Stomach (tissue), 9 donors: ENCODE results near the gene PTPRU. TPM values are rescaled to one million over a fixed set of nuclear protein-coding genes. Genes with fewer than 3 reads are reported as not detected.

Experiments used
- DNase-seq, 2 donors: peaks; one replicate each; pipeline versions ENCODE4 v3.0.0 to v3.0.0-alpha.2; 2013 to 2019
- H3K27ac ChIP-seq, 5 donors: fragments of 200-600 bp in 4 of 5; sonication (generic) in 4 of 5; one replicate each; pipeline ENCODE4 v1.5.1; 2013 to 2019; ENCODE audit warnings: mild to moderate bottlenecking in 1 of 5, moderate library complexity in 1 of 5
- H3K27me3 ChIP-seq, 3 donors: fragments of 200-600 bp; sonication (generic); one replicate each; pipeline ENCODE4 v1.5.1; 2017 to 2019; ENCODE audit warnings: mixed run types in 1 of 3
- H3K36me3 ChIP-seq, 4 donors: fragments of 200-600 bp; sonication (generic); 1 replicate in 3 of 4; 2 replicates in 1 of 4; pipeline ENCODE4 v1.5.1; 2016 to 2019
- H3K4me1 ChIP-seq, 4 donors: fragments of 200-600 bp; sonication (generic); one replicate each; pipeline ENCODE4 v1.5.1; 2016 to 2019
- H3K4me3 ChIP-seq, 4 donors: fragments of 200-600 bp; sonication (generic) in 3 of 4; one replicate each; pipeline ENCODE4 v1.5.1; 2016 to 2019; ENCODE audit warnings: mild to moderate bottlenecking in 1 of 4
- H3K9me3 ChIP-seq, 4 donors: fragments of 200-600 bp; sonication (generic); one replicate each; pipeline ENCODE4 v1.5.1; 2016 to 2019
- CTCF ChIP-seq, 7 experiments: fragments of 450-650 bp in 4 of 7; fragments of 200-600 bp in 3 of 7; sonication (generic) in 3 of 7; IDR thresholded peaks; one replicate each; pipeline ENCODE4 v1.5.1; 2016 to 2019; ENCODE audit warnings: antibody characterized with exemption in 7 of 7, control low read depth in 2 of 7, mild to moderate bottlenecking in 1 of 7
- EP300 ChIP-seq: sonication (generic); formaldehyde crosslinking; IDR thresholded peaks from one replicate; pipeline ENCODE4 v1.6.1; 2017; ENCODE audit warnings: antibody characterized with exemption
- POLR2A ChIP-seq, 4 donors: fragments of 450-650 bp; IDR thresholded peaks; one replicate each; pipeline ENCODE4 v1.6.1; 2016; ENCODE audit warnings: antibody characterized with exemption in 4 of 4, control low read depth in 2 of 4, mild to moderate bottlenecking in 1 of 4, moderate library complexity in 1 of 4
- POLR2AphosphoS5 ChIP-seq, 3 donors: sonication (generic); formaldehyde crosslinking; IDR thresholded peaks; one replicate each; pipeline ENCODE4 v1.6.1; 2016; ENCODE audit warnings: antibody characterized with exemption in 3 of 3
- WGBS, 5 donors: extraction: QIAGEN DNeasy Blood & Tissue Kit in 3 of 5; methylation state at CpG; one replicate each; pipeline versions ENCODE4 v1.1.5 to v1.1.7; 2013 to 2018; 5-methylcytosine and 5-hydroxymethylcytosine counted together
- intact Hi-C: fragments of 100-400 bp; cut with DNase I; formaldehyde crosslinking; loops from one replicate; pipeline ENCODE4 v1.15.1; 2023; ENCODE audit warnings: low total_unique reads
- polyA plus RNA-seq, 3 donors: library from polyadenylated mRNA; stranded (reverse); fragments of 200-250 nt; gene quantifications; one replicate each; pipeline ENCODE4 v1.2.3, GENCODE V29; 2013
- total RNA-seq, 5 donors: library from RNA; depleted of rRNA; stranded (reverse); fragments of >200 nt; gene quantifications; one replicate each; pipeline versions ENCODE4 v1.1.0 to v1.2.3, GENCODE V29; 2014 to 2016
- donor health status: healthy with polysubstance abuse.
- donor health status: Bipolar disorder and iron deficiency.
- donor health status: healthy.

PTPRU gene
- total and polyA plus RNA-seq, 8 donors, result 0.29 to 17.5 (median 6.2) TPM

GRCh38 chr1:29284961-29285560, 48.7 kb downstream of the PTPRU start:
- H3K4me3 ChIP-seq, result no peak overlapping the region
- H3K27me3 ChIP-seq, result no peaks in the 10 kb centered on the region
- peaks cover 0 to 5% (median 1%) of the 10 kb centered on the region in 4 donors for H3K36me3 ChIP-seq
- no peak overlapping the region for H3K27ac ChIP-seq
- intact Hi-C loops, result no loop called here
- TF ChIP-seq POLR2A (IDR thresholded peaks at IDR 0.05) (no peak), CTCF (IDR thresholded peaks at IDR 0.05) (no peak), EP300 (no peak), POLR2AphosphoS5 (IDR thresholded peaks at IDR 0.05) (no peak)
- no peak for DNase-seq
- H3K9me3 ChIP-seq, result no peaks in the 10 kb centered on the region
- H3K4me1 ChIP-seq, result peaks cover 0 to 15% (median 3%) of the 10 kb centered on the region in 4 donors
- 76 to 86% (median 83%) methylated on average over 5 of the region's 5 CpGs for WGBS, 5 donors

- Histone ChIP-seq H3K36me3 (peaks cover 0 to 5% (median 0%) of the 10 kb centered on the region in 4 donors), H3K4me3 (no peak overlapping the region), H3K9me3 (no peaks in the 10 kb centered on the region), H3K4me1 (peaks cover 0 to 22% (median 3%) of the 10 kb centered on the region in 4 donors), H3K27me3 (no peaks in the 10 kb centered on the region), H3K27ac (no peak overlapping the region)
- DNase-seq, result no peak
- 92 to 97% (median 95%) methylated on average over 5 to 7 of the region's 7 CpGs for WGBS, 5 donors
- TF ChIP-seq POLR2AphosphoS5 (IDR thresholded peaks at IDR 0.05) (no peak), EP300 (no peak), POLR2A (IDR thresholded peaks at IDR 0.05) (no peak), CTCF (IDR thresholded peaks at IDR 0.05) (no peak)
- intact Hi-C loops, result no loop called here
Measured at GRCh38 chr1:29285771-29286170, 49.4 kb downstream of the PTPRU start.

- H3K9me3 ChIP-seq, result no peaks in the 10 kb centered on the region
- no peak overlapping the region for H3K27ac ChIP-seq
- TF ChIP-seq CTCF (IDR thresholded peaks at IDR 0.05) (no peak), POLR2A (IDR thresholded peaks at IDR 0.05) (no peak), POLR2AphosphoS5 (IDR thresholded peaks at IDR 0.05) (no peak), EP300 (no peak)
- H3K4me1 ChIP-seq, result peaks cover 0 to 25% (median 3%) of the 10 kb centered on the region in 4 donors
- 87 to 94% (median 93%) methylated on average over 4 of the region's 4 CpGs for WGBS, 5 donors
- H3K36me3 ChIP-seq, result peaks cover 0 to 5% (median 0%) of the 10 kb centered on the region in 4 donors
- DNase-seq, result no peak
- no peak overlapping the region for H3K4me3 ChIP-seq
- H3K27me3 ChIP-seq, result no peaks in the 10 kb centered on the region
- intact Hi-C loops, result no loop called here
Measured at GRCh38 chr1:29286194-29286767, 50.0 kb downstream of the PTPRU start.

GRCh38 chr1:29289493-29289892, 53.2 kb downstream of the PTPRU start:
- intact Hi-C loops, result no loop called here
- Histone ChIP-seq H3K4me1 (peaks cover 0 to 21% (median 0%) of the 10 kb centered on the region in 4 donors), H3K4me3 (no peak overlapping the region), H3K27me3 (no peaks in the 10 kb centered on the region), H3K27ac (no peak overlapping the region), H3K36me3 (peaks cover 0 to 16% (median 13%) of the 10 kb centered on the region in 4 donors), H3K9me3 (no peaks in the 10 kb centered on the region)
- DNase-seq, result no peak
- whole genome bisulfite sequencing, 5 donors, result 88 to 95% (median 93%) methylated on average over 11 of the region's 11 CpGs
- TF ChIP-seq EP300 (no peak), POLR2A (IDR thresholded peaks at IDR 0.05) (no peak), POLR2AphosphoS5 (IDR thresholded peaks at IDR 0.05) (no peak), CTCF (IDR thresholded peaks at IDR 0.05) (no peak)
